ENCODE results near the gene DDIT4. TPM values are rescaled to one million over a fixed set of nuclear protein-coding genes. Genes with fewer than 3 reads are reported as not detected.

The DDIT4 gene
- total RNA-seq, 2 donors from 2014 or later: 45.5 to 147 TPM

- TF ChIP-seq CTCF (IDR thresholded peaks at IDR 0.05): no peak
- Histone ChIP-seq H3K27ac (no peak overlapping the region), H3K4me3 (no peak overlapping the region), H3K9me3 (no peaks in the 10 kb centered on the region), H3K36me3 (no peaks in the 10 kb centered on the region), H3K27me3 (no peaks in the 10 kb centered on the region), H3K4me1 (peaks cover 35% of the 10 kb centered on the region), H3K9ac (ENCODE audit: low read depth in 2 of 2, low read length in 2 of 2) (no peak overlapping the region)
- DNase-seq: no peak
- intact Hi-C loops (cut with DNase I): no loop called here
Measured at GRCh38 chr10:72250666-72251065, 23.1 kb upstream of the DDIT4 start.

GRCh38 chr10:72251635-72252034 is 22.1 kb upstream of the DDIT4 start:
- no peaks in the 10 kb centered on the region for H3K36me3 ChIP-seq
- DNase-seq: no peak
- no peak overlapping the region for H3K4me3 ChIP-seq
- no peak for TF ChIP-seq CTCF (IDR thresholded peaks at IDR 0.05)
- H3K27me3 ChIP-seq: no peaks in the 10 kb centered on the region
- intact Hi-C loops (cut with DNase I): no loop called here
- H3K4me1 ChIP-seq: peaks cover 37% of the 10 kb centered on the region
- H3K9me3 ChIP-seq: no peaks in the 10 kb centered on the region
- H3K27ac ChIP-seq: no peak overlapping the region
- no peak overlapping the region for H3K9ac ChIP-seq (ENCODE audit: low read depth in 2 of 2, low read length in 2 of 2)

- no peaks in the 10 kb centered on the region for H3K36me3 ChIP-seq
- TF ChIP-seq CTCF (IDR thresholded peaks at IDR 0.05): no peak
- H3K9ac ChIP-seq (ENCODE audit: low read depth in 2 of 2, low read length in 2 of 2): no peak overlapping the region
- no peak for DNase-seq
- no peak overlapping the region for H3K27ac ChIP-seq
- intact Hi-C loops (cut with DNase I): no loop called here
- H3K4me1 ChIP-seq: peaks cover 29% of the 10 kb centered on the region
- H3K4me3 ChIP-seq: no peak overlapping the region
- no peaks in the 10 kb centered on the region for H3K27me3 ChIP-seq
- no peaks in the 10 kb centered on the region for H3K9me3 ChIP-seq
Measured at GRCh38 chr10:72252972-72253371, 20.8 kb upstream of the DDIT4 start.

GRCh38 chr10:72253578-72253977 is 20.1 kb upstream of the DDIT4 start:
- no peaks in the 10 kb centered on the region for H3K27me3 ChIP-seq
- no peak for TF ChIP-seq CTCF (IDR thresholded peaks at IDR 0.05)
- peaks cover 25% of the 10 kb centered on the region for H3K4me1 ChIP-seq
- no peaks in the 10 kb centered on the region for H3K9me3 ChIP-seq
- no peak for DNase-seq
- H3K4me3 ChIP-seq: no peak overlapping the region
- H3K9ac ChIP-seq (ENCODE audit: low read depth in 2 of 2, low read length in 2 of 2): no peak overlapping the region
- intact Hi-C loops (cut with DNase I): no loop called here
- H3K27ac ChIP-seq: no peak overlapping the region
- H3K36me3 ChIP-seq: no peaks in the 10 kb centered on the region

GRCh38 chr10:72254813-72255568 is 18.7 kb upstream of the DDIT4 start:
- Histone ChIP-seq H3K36me3 (no peaks in the 10 kb centered on the region), H3K27ac (peak overlapping the region; percentile 81), H3K4me1 (peaks cover 15% of the 10 kb centered on the region), H3K9me3 (no peaks in the 10 kb centered on the region), H3K27me3 (no peaks in the 10 kb centered on the region), H3K4me3 (peak overlapping the region; percentile 7), H3K9ac (ENCODE audit: low read depth in 2 of 2, low read length in 2 of 2) (peak overlapping the region; percentile 37 to 79)
- peak; percentile 82 for DNase-seq
- intact Hi-C loops (cut with DNase I): no loop called here
- no peak for TF ChIP-seq CTCF (IDR thresholded peaks at IDR 0.05)
